HG03565 (cell line): ENCODE results near the gene PHOSPHO2.

Source experiments
- ATAC-seq: cut with Tn5 transposase; IDR thresholded peaks from one replicate; pipeline ENCODE4 v1.9.1; 2021; ENCODE audit warnings: mild to moderate bottlenecking, moderate library complexity; ENCODE audit not compliant: unreplicated experiment

The PHOSPHO2 gene

GRCh38 chr2:169694113-169694893, at the start of gene PHOSPHO2, which contains the start of gene CFAP210:
Gene PHOSPHO2 (plus strand): TSS chr2:169694469. CDS start chr2:169700972, 6,503 bp downstream.
Gene CFAP210 (minus strand): TSS chr2:169694405. CDS start chr2:169694327, 78 bp downstream.
- peak; percentile 98 for ATAC-seq

- no peak for ATAC-seq
Observed at GRCh38 chr2:169647496-169647895, 46.8 kb upstream of the PHOSPHO2 start.

DNA sequence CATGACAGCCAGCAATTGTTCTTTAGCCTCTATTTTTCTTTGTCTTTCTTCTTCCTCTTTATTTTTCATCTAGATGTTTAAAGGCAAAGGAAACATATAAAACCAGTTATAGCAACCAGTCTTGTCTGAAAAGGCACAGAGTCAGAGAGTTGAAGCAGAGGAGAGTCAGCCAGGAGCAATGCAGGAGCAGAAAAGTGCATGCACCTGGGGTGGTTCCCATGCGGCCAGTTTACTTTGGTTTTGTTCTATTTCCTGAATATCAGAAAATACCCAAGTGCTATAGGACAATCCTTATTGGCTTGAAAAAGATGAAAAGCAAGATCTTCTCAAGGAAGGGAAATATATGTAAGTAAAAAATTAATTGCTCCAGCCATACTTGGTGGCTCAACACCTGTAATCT, 45.0 kb upstream of the PHOSPHO2 start:
- ATAC-seq = no peak

DNA sequence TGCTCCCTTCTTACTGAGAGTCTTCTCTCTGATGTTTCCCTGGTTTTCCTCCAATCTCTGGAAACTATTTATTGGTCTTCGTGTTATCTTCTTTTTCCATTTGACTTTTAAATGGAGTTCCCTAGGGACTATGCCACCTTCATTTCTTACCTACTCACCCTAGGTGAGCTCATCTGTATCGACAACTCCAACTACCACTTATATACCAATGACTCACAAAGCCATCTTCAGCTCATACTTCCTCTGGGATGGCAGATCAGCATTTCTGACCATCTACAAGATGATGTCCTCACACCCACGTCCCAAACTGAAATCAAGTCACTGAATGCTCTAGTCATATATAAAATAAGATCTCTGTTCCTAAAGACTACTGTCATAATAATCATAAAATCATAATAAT, 40.6 kb upstream of the PHOSPHO2 start:
- ATAC-seq = no peak

DNA sequence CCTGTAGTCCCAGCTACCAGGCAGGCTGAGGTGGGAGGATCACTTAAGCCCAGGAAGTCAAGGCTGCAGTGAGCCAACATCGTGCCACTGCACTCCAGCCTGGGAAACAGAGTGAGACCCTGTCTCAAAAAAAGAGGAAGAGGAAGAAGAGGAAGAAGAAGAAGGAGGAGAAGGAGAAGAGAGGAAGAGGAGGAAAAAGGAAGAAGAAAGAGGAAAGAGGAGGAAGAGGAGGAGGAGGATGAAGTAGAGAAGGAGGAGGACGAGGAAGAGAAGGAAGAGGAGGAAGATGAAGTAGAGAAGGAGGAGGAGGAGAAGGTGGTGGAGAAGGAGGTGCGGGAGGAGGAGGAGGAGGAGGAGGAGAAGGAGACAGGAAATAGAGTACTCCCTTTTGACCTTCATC, 38.1 kb upstream of the PHOSPHO2 start:
- no peak for ATAC-seq

DNA sequence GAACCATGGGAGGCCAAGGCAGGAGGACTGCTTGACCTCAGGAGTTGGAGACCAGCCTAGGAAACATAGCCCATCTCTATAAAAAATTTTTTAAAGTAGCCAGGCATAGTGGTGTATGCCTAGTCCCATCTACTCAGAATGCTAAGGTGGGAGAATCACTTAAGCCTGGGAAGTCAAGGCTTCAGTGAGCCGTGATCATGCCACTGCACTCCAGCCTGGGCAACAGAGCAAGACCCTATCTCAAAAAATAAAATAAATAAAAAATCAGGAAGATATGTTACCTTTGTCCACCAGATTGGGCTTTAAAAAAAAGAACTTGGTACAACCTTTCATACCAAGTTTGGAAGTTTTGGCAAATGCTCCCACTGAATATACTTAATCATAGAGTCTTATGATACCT, 35.4 kb upstream of the PHOSPHO2 start:
- ATAC-seq = no peak

DNA sequence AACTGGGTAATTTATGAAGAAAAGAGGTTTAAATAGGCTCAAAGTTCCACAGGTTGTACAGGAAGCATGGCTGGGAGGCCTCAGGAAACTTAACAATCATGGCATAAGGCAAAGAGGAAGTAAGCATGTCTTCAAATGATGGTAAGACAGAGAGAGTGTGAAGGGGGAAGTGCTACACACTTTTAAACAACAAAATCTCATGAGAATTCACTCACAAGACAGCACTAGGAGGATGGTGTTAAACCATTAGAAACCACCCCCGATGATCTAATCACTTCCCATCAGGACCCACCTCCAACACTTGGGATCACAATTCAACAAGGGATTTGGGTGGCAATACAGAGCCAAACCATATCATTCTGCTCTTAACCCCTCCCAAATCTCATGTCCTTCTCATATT, 34.9 kb upstream of the PHOSPHO2 start:
- no peak for ATAC-seq

GRCh38 chr2:169661265-169661664, 33.0 kb upstream of the PHOSPHO2 start:
- no peak for ATAC-seq

DNA sequence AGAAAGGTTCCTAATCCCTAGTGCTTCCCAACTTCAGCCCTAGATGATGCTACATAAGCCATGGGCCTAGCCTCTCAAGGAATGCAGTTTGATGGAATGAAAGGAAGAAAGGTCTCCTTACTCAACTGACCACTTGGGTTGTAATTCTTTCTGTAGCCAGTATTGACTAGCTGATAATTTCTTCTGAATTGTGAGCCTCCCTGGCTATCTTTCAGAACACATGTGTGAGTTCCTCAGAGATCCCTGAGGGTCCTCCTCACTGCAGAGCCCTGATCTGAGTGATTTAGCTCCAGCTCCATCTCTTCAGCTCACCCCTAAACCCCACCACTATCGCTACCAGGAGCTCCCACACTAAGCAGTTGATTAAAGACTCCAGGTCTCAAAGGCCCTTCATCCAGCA, 31.5 kb upstream of the PHOSPHO2 start:
- ATAC-seq = no peak

DNA sequence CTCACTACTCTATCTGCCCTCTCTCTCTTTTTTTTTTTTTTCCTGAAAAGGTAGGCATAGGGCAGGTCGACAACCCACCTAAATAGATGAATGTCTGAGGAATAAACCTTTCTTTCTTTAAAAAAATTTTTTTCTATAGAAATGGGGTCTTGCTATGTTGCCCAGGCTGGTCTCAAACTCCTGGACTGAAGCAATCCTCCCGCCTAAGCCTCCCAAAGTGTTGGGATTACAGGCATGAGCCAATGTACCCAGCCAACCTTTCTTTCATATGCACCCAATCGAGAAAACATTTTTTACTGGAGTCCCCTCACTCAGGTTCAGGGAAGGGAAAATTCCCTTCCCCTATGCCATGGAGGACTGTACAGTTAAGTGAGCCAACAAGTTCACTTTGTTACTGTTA, 31.0 kb upstream of the PHOSPHO2 start:
- ATAC-seq = no peak

DNA sequence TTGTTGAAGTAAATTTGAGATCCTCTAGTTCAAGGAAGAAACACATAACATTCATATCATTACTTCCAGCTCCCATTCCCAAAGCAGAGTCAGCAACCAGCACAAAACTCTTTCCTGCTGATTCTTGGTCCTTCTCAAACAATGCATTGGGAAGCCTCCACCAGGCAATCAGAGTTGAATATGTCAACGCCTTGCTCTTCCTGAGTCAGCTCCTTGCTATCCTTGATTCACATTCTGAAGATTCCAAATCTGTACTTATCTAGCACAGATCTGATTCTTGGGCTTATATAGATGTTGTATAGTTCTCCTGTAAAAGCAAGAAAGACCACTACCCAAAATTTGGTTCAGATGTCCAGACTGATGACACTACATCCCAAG, 29.7 kb upstream of the PHOSPHO2 start:
- ATAC-seq = no peak

GRCh38 chr2:169664978-169665930, 29.0 kb upstream of the PHOSPHO2 start:
- no peak for ATAC-seq

GRCh38 chr2:169667583-169667982, 26.7 kb upstream of the PHOSPHO2 start:
- ATAC-seq = no peak

DNA sequence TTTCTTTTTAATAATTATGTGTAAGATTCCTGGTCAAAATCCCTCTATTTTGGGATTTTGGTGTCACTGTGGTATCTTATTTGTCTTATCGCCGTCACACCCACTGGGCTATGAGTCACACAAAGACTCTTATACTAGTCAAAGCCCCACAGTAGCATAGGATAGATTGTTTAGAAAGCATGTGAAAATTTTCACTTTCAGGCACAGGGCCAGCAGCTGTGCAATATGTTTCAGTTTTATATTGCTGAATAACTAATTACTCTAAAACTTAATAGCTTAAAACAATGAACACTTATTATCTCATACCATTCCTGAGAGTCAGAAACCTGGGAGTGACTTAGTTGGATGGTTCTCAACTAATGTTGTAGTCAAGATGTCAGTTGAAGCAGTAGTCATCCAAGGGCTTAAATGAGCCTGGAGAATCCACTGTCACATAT, 24.0 kb upstream of the PHOSPHO2 start:
- ATAC-seq = peak; percentile 51

- no peak for ATAC-seq
Observed at GRCh38 chr2:169670937-169671336, 23.3 kb upstream of the PHOSPHO2 start.

- ATAC-seq = no peak
Observed at GRCh38 chr2:169672406-169672805, 21.9 kb upstream of the PHOSPHO2 start.

DNA sequence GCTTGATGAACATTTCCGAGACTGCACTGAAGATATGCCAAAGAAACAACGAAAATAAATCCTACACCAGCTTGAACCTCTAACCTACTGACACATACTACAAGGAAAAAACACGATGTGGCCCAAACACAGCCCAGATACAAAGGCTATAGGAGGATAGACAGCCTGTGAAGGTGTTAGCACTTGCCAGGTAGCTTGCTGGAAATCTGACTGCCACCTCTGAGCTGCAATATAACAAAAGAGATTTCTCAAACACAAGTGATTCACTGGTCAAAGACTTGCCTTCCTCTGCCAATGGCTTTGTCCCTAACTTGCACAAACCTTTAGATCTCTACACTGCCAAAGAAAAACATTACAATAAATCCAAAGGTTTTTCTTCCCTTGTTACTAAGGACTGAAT, 21.2 kb upstream of the PHOSPHO2 start:
- no peak for ATAC-seq

- ATAC-seq = no peak
Observed at GRCh38 chr2:169673921-169674320, 20.3 kb upstream of the PHOSPHO2 start.

- no peak for ATAC-seq
Observed at GRCh38 chr2:169676357-169676756, 17.9 kb upstream of the PHOSPHO2 start.

- ATAC-seq = no peak
Observed at GRCh38 chr2:169676850-169677249, 17.4 kb upstream of the PHOSPHO2 start.

GRCh38 chr2:169683054-169683424, 11.2 kb upstream of the PHOSPHO2 start:
- no peak for ATAC-seq
